H9 (cell line): ENCODE measurements around the gene SAXO2. TPM values are rescaled to one million over a fixed set of nuclear protein-coding genes. Genes with fewer than 3 reads are reported as not detected.
"Not testable (repeated sequence)": the region's sequence is repeated elsewhere in the genome, so short reads cannot be mapped to it uniquely, and the experiment has no call there.

Source experiments
- DNase-seq: peaks from one replicate; pipeline ENCODE4 v3.0.0-alpha.2; 2017
- H2AFZ ChIP-seq: one replicate; pipeline ENCODE4 v1.6.1; 2013; ENCODE audit warnings: mild to moderate bottlenecking, low read length, control low read depth, moderate library complexity
- H2AK5ac ChIP-seq: 2 replicates; pipeline ENCODE4 v1.6.1; 2013; ENCODE audit warnings: low read length, control low read depth, mixed read lengths; ENCODE audit not compliant: insufficient read length
- H2BK120ac ChIP-seq: one replicate; pipeline ENCODE4 v1.6.1; 2013; ENCODE audit warnings: low read depth, mild to moderate bottlenecking, low read length, control low read depth, inconsistent platforms; ENCODE audit not compliant: poor library complexity, severe bottlenecking
- H2BK12ac ChIP-seq: 2 replicates; pipeline ENCODE4 v1.6.1; 2013; ENCODE audit warnings: low read length, control low read depth, mixed read lengths, low read depth; ENCODE audit not compliant: insufficient read length
- H2BK15ac ChIP-seq: 2 replicates; pipeline ENCODE4 v1.6.1; 2013; ENCODE audit warnings: low read depth, low read length, control low read depth
- H2BK20ac ChIP-seq: one replicate; pipeline ENCODE4 v1.6.1; 2013; ENCODE audit warnings: low read depth, mild to moderate bottlenecking, low read length, control low read depth, inconsistent platforms; ENCODE audit not compliant: poor library complexity, severe bottlenecking
- H2BK5ac ChIP-seq: 2 replicates; pipeline ENCODE4 v1.6.1; 2013; ENCODE audit warnings: low read length, control low read depth, mixed read lengths; ENCODE audit not compliant: insufficient read length
- H3K14ac ChIP-seq: 2 replicates; pipeline ENCODE4 v1.6.1; 2013; ENCODE audit warnings: low read length, control low read depth; ENCODE audit not compliant: insufficient read depth
- H3K18ac ChIP-seq: 2 replicates; pipeline ENCODE4 v1.6.1; 2013; ENCODE audit warnings: low read depth, mild to moderate bottlenecking, mixed read lengths, low read length, control low read depth; ENCODE audit not compliant: insufficient read length
- H3K23ac ChIP-seq: 2 replicates; pipeline ENCODE4 v1.6.1; 2013; ENCODE audit warnings: low read length, control low read depth, mixed read lengths, low read depth; ENCODE audit not compliant: insufficient read length
- H3K23me2 ChIP-seq: 2 replicates; pipeline ENCODE4 v1.6.1; 2013; ENCODE audit warnings: low read depth, mild to moderate bottlenecking, mixed read lengths, low read length, control low read depth; ENCODE audit not compliant: insufficient read length, poor library complexity, severe bottlenecking
- H3K27ac ChIP-seq: 2 replicates; pipeline ENCODE4 v1.5.1; 2013; ENCODE audit warnings: low read length, control low read depth, mixed read lengths, low read depth; ENCODE audit not compliant: insufficient read length
- H3K27me3 ChIP-seq: 2 replicates; pipeline ENCODE4 v1.6.1; 2013; ENCODE audit warnings: low read length, control low read depth, inconsistent platforms; ENCODE audit not compliant: insufficient read depth
- H3K4ac ChIP-seq: 2 replicates; pipeline ENCODE4 v1.6.1; 2013; ENCODE audit warnings: low read depth, mild to moderate bottlenecking, control low read depth, inconsistent platforms, low read length, moderate library complexity
- H3K4me1 ChIP-seq: 2 replicates; pipeline ENCODE4 v1.6.1; 2013; ENCODE audit warnings: low read length, control low read depth, inconsistent platforms; ENCODE audit not compliant: insufficient read depth
- H3K4me2 ChIP-seq: 2 replicates; pipeline ENCODE4 v1.6.1; 2013; ENCODE audit warnings: low read length, control low read depth, mixed read lengths; ENCODE audit not compliant: insufficient read length, insufficient read depth
- H3K56ac ChIP-seq: 2 replicates; pipeline ENCODE4 v1.6.1; 2013; ENCODE audit warnings: low read depth, mild to moderate bottlenecking, mixed read lengths, low read length, control low read depth; ENCODE audit not compliant: insufficient read length
- H3K79me1 ChIP-seq: 2 replicates; pipeline ENCODE4 v1.6.1; 2013; ENCODE audit warnings: low read depth, mild to moderate bottlenecking, moderate library complexity, low read length, control low read depth, inconsistent platforms; ENCODE audit not compliant: insufficient read depth, poor library complexity, severe bottlenecking
- H3K79me2 ChIP-seq: 2 replicates; pipeline ENCODE4 v1.6.1; 2013; ENCODE audit warnings: low read length, control low read depth, inconsistent platforms; ENCODE audit not compliant: insufficient read depth
- H3K9ac ChIP-seq: 2 replicates; pipeline ENCODE4 v1.6.1; 2013; ENCODE audit warnings: low read length, control low read depth, mixed read lengths; ENCODE audit not compliant: insufficient read length; ENCODE audit errors: extremely low read depth
- H3K9me3 ChIP-seq: one replicate; pipeline ENCODE4 v1.6.1; 2013; ENCODE audit warnings: low read depth, low read length, inconsistent platforms; ENCODE audit not compliant: control insufficient read depth
- H3T11ph ChIP-seq: one replicate; pipeline ENCODE4 v1.6.1; 2013; ENCODE audit warnings: mild to moderate bottlenecking, low read length, control low read depth, inconsistent platforms
- H4K20me1 ChIP-seq: one replicate; pipeline ENCODE4 v1.6.1; 2013; ENCODE audit not compliant: control insufficient read depth, insufficient read length, insufficient read depth
- H4K5ac ChIP-seq: 2 replicates; pipeline ENCODE4 v1.6.1; 2013; ENCODE audit warnings: low read depth, mild to moderate bottlenecking, mixed read lengths, low read length, control low read depth; ENCODE audit not compliant: insufficient read length
- H4K8ac ChIP-seq: replicated peaks from 2 replicates; pipeline ENCODE4 v1.6.1; 2013; ENCODE audit warnings: low read length, control low read depth, mixed read lengths, low read depth; ENCODE audit not compliant: insufficient read length
- H4K91ac ChIP-seq: 2 replicates; pipeline ENCODE4 v1.6.1; 2013; ENCODE audit warnings: low read depth, mild to moderate bottlenecking, moderate library complexity, mixed read lengths, low read length, control low read depth; ENCODE audit not compliant: insufficient read length
- H3K27ac Mint-ChIP-seq, 3 experiments: 2 replicates in 2 of 3; 3 replicates in 1 of 3; pipeline ENCODE4 v1.8.0; 2020 to 2021; ENCODE audit warnings: mixed read lengths in 3 of 3, mild to moderate bottlenecking in 1 of 3, moderate library complexity in 1 of 3
- H3K27me3 Mint-ChIP-seq: 2 replicates; pipeline ENCODE4 v1.8.0; 2021; ENCODE audit warnings: low read depth, mild to moderate bottlenecking, moderate library complexity, mixed read lengths
- H3K36me3 Mint-ChIP-seq, 3 experiments: 2 replicates in 2 of 3; 3 replicates in 1 of 3; pipeline ENCODE4 v1.8.0; 2020 to 2021; ENCODE audit warnings: low read depth in 3 of 3, mixed read lengths in 3 of 3; ENCODE audit not compliant: insufficient read depth in 1 of 3
- H3K4me1 Mint-ChIP-seq, 2 experiments: 2 replicates each; pipeline ENCODE4 v1.8.0; 2020; ENCODE audit warnings: mixed read lengths in 2 of 2
- H3K4me3 Mint-ChIP-seq, 2 experiments: 2 replicates in 1 of 2; 3 replicates in 1 of 2; pipeline ENCODE4 v1.8.0; 2020 to 2021; ENCODE audit warnings: mild to moderate bottlenecking in 2 of 2, mixed read lengths in 2 of 2, moderate library complexity in 1 of 2
- H3K9me3 Mint-ChIP-seq, 2 experiments: 2 replicates in 1 of 2; 3 replicates in 1 of 2; pipeline ENCODE4 v1.8.0; 2020; ENCODE audit warnings: mild to moderate bottlenecking in 2 of 2, mixed read lengths in 2 of 2, moderate library complexity in 1 of 2
- WGBS: extraction: QIAGEN DNeasy Blood & Tissue Kit; methylation state at CpG from one replicate; pipeline ENCODE4 v1.1.7; 2013; ENCODE audit warnings: missing lambda C conversion rate, low lambda C conversion rate, mixed read lengths; ENCODE audit not compliant: insufficient read length; ENCODE audit errors: extremely low coverage; 5-methylcytosine and 5-hydroxymethylcytosine counted together
- total RNA-seq: library from RNA; stranded (reverse); gene quantifications from 2 replicates; pipeline ENCODE4 v1.2.1, GENCODE V29; 2021

SAXO2 gene
- total RNA-seq, 1 experiment from 2014 or later = 3.1 TPM

GRCh38 chr15:82300326-82300725, 37.7 kb downstream of the SAXO2 start:
- H4K8ac ChIP-seq, H3K4me1 ChIP-seq, H4K20me1 ChIP-seq, H2BK12ac ChIP-seq, H3K4me2 ChIP-seq, H3K4me1 Mint-ChIP-seq, H3K9ac ChIP-seq, H3K36me3 Mint-ChIP-seq, H2AK5ac ChIP-seq, H3K4me3 Mint-ChIP-seq, H2BK5ac ChIP-seq, DNase-seq, H4K5ac ChIP-seq, H3K27ac ChIP-seq, H3K27ac Mint-ChIP-seq, H3K9me3 Mint-ChIP-seq, H2BK20ac ChIP-seq, H2BK15ac ChIP-seq, H3T11ph ChIP-seq, H4K91ac ChIP-seq, H3K27me3 Mint-ChIP-seq, H3K14ac ChIP-seq, H3K79me2 ChIP-seq, H3K23ac ChIP-seq, H2AFZ ChIP-seq, H2BK120ac ChIP-seq, H3K56ac ChIP-seq, H3K18ac ChIP-seq, H3K23me2 ChIP-seq, H3K79me1 ChIP-seq, H3K27me3 ChIP-seq, H3K4ac ChIP-seq, H3K9me3 ChIP-seq: not testable (repeated sequence)
- WGBS = no CpG with 5 or more reads among the region's 6 CpGs
